SK-N-SH (cell line): Measurements from ENCODE around the gene TSC22D1.

Experiments used
- CTCF ChIP-seq: fragments of 200-600 bp; sonication (generic); IDR thresholded peaks from 2 replicates; pipeline ENCODE4 v1.6.1; 2017; ENCODE audit warnings: antibody characterized with exemption, mild to moderate bottlenecking, moderate library complexity
- ELF1 ChIP-seq: IDR thresholded peaks from 2 replicates; pipeline ENCODE4 v1.4.0; 2012
- EP300 ChIP-seq, 2 experiments: IDR thresholded peaks; 2 replicates each; pipeline versions ENCODE4 v1.4.0 to v1.6.1; 2012; ENCODE audit warnings: borderline replicate concordance in 1 of 2, low read depth in 1 of 2, low read length in 1 of 2
- EZH2phosphoT487 ChIP-seq: fragments of 200-600 bp; sonication (generic); IDR thresholded peaks from 2 replicates; pipeline ENCODE4 v1.6.1; 2017; ENCODE audit warnings: low read depth, mixed run types, mild to moderate bottlenecking, antibody characterized with exemption, moderate library complexity, borderline replicate concordance
- GABPA ChIP-seq: IDR thresholded peaks from 2 replicates; pipeline ENCODE4 v1.4.0; 2012; ENCODE audit warnings: low read depth, mild to moderate bottlenecking
- JUND ChIP-seq: IDR thresholded peaks from 2 replicates; pipeline ENCODE4 v1.4.0; 2012
- NFIC ChIP-seq: IDR thresholded peaks from 2 replicates; pipeline ENCODE4 v1.4.0; 2012; ENCODE audit warnings: borderline replicate concordance
- POLR2AphosphoS5 ChIP-seq: IDR thresholded peaks from 2 replicates; pipeline ENCODE4 v1.6.1; 2012; ENCODE audit warnings: low read depth, low read length
- RAD21 ChIP-seq: IDR thresholded peaks from 2 replicates; pipeline ENCODE4 v1.6.1; 2012; ENCODE audit warnings: mild to moderate bottlenecking, low read length
- REST ChIP-seq: IDR thresholded peaks from 2 replicates; pipeline ENCODE4 v1.6.1; 2012; ENCODE audit warnings: mild to moderate bottlenecking, low read depth, low read length, moderate library complexity
- RFX5 ChIP-seq: IDR thresholded peaks from 2 replicates; pipeline ENCODE4 v1.6.1; 2012; ENCODE audit warnings: mild to moderate bottlenecking, improper control_type of control experiment, low read length
- SMC3 ChIP-seq: IDR thresholded peaks from 2 replicates; pipeline ENCODE4 v1.6.1; 2012; ENCODE audit warnings: low read depth, low read length, improper control_type of control experiment
- TEAD4 ChIP-seq: IDR thresholded peaks from 2 replicates; pipeline ENCODE4 v1.4.0; 2012; ENCODE audit warnings: mild to moderate bottlenecking, borderline replicate concordance; ENCODE audit not compliant: insufficient read depth
- USF1 ChIP-seq: IDR thresholded peaks from 2 replicates; pipeline ENCODE4 v1.4.0; 2012; ENCODE audit warnings: low read depth, borderline replicate concordance

- TF ChIP-seq CTCF, result no peak
- TF ChIP-seq RAD21, result no peak
- TF ChIP-seq USF1, result no peak
- no peak for TF ChIP-seq RFX5
- no peak for TF ChIP-seq JUND
- TF ChIP-seq EZH2phosphoT487, result no peak
- no peak for TF ChIP-seq EP300 (IDR thresholded peaks at IDR 0.05; ENCODE audit: borderline replicate concordance in 1 of 2, low read depth in 1 of 2, low read length in 1 of 2)
- TF ChIP-seq POLR2AphosphoS5, result no peak
- no peak for TF ChIP-seq TEAD4
- no peak for TF ChIP-seq GABPA
- TF ChIP-seq NFIC, result no peak
- TF ChIP-seq SMC3, result no peak
- TF ChIP-seq REST, result no peak
- no peak for TF ChIP-seq ELF1
These were observed 32.8 kb downstream of the TSC22D1 start for GRCh38 chr13:44543369-44543768.
